HCT116 (cell line): ENCODE data around the gene NUDT14. TPM values are rescaled to one million over a fixed set of nuclear protein-coding genes. Genes with fewer than 3 reads are reported as not detected.

Experiments
- ATAC-seq: fragments of 200-7000 bp; cut with Tn5 transposase; 2 replicates; pipeline ENCODE4 v1.9.1; 2020; ENCODE audit warnings: mild to moderate bottlenecking, moderate library complexity
- BruUV-seq: library from RNA; stranded (reverse); fragments of 400-500 nt; replicated peaks from 2 replicates; lab custom pipeline; 2021; lab: Mats Ljungman, UMichigan
- CTCF ChIA-PET: fragments of 300-600 bp; sonication (Branson Sonifier 250); formaldehyde crosslinking; loops from one replicate; lab custom pipeline; 2021; ENCODE audit warnings: antibody characterized with exemption; lab: Charles Lee
- POLR2A ChIA-PET: fragments of 300-600, 350-600 bp; sonication (Branson Sonifier 250); formaldehyde crosslinking; loops from one replicate; lab custom pipeline; 2021; ENCODE audit warnings: antibody characterized with exemption; lab: Charles Lee
- RAD21 ChIA-PET, 2 experiments: fragments of 300-600 bp; sonication (Branson Sonifier 250); formaldehyde crosslinking; loops; one replicate each; lab custom pipeline; 2023; ENCODE audit warnings: low total read pairs in 2 of 2; ENCODE audit not compliant: uncharacterized antibody in 2 of 2, unreplicated experiment in 2 of 2, low non-redundant PET in 1 of 2; lab: Charles Lee
- DNase-seq: peaks from one replicate; pipeline ENCODE4 v3.0.0-alpha.2; 2010; ENCODE audit warnings: low read depth, low spot score
- H2AFZ ChIP-seq: fragments of 200-600 bp; shearing (Covaris generic), sonication (generic); 2 replicates; pipeline ENCODE4 v1.6.1; 2017; ENCODE audit warnings: low read depth, mixed run types, mixed read lengths, antibody characterized with exemption, low read length; ENCODE audit not compliant: poor library complexity, severe bottlenecking
- H3K27ac ChIP-seq: 2 replicates; pipeline ENCODE4 v1.5.1; 2012; ENCODE audit warnings: low read depth, low read length
- H3K27me3 ChIP-seq: fragments of 200-600 bp; sonication (generic); 2 replicates; pipeline ENCODE4 v1.6.1; 2016; ENCODE audit warnings: mixed run types, low read length, mixed read lengths; ENCODE audit not compliant: insufficient read depth
- H3K36me3 ChIP-seq, 2 experiments: fragments of 200-500 bp in 1 of 2; fragments of 200-600 bp in 1 of 2; sonication (Bioruptor generic) in 1 of 2; sonication (generic) in 1 of 2; 2 replicates each; pipeline versions ENCODE4 v1.5.1 to v1.6.1; 2014 to 2016; ENCODE audit warnings: low read length in 2 of 2, inconsistent platforms in 1 of 2, mixed read lengths in 1 of 2, mixed run types in 1 of 2; ENCODE audit not compliant: insufficient read depth in 2 of 2, control insufficient read depth in 1 of 2
- H3K4me1 ChIP-seq, 2 experiments: fragments of 200-600 bp in 1 of 2; sonication (generic) in 1 of 2; 2 replicates each; pipeline versions ENCODE4 v1.5.1 to v1.6.1; 2012 to 2017; ENCODE audit warnings: low read length in 2 of 2, inconsistent platforms in 1 of 2, mild to moderate bottlenecking in 1 of 2, mixed read lengths in 1 of 2, mixed run types in 1 of 2, moderate library complexity in 1 of 2; ENCODE audit not compliant: insufficient read depth in 2 of 2, control insufficient read depth in 1 of 2
- H3K4me2 ChIP-seq: fragments of 200-600 bp; sonication (generic); 2 replicates; pipeline ENCODE4 v1.6.1; 2017; ENCODE audit warnings: mixed run types, low read length, mixed read lengths
- H3K4me3 ChIP-seq, 2 experiments: fragments of 200-600 bp in 1 of 2; sonication (generic) in 1 of 2; replicated peaks in 1 of 2; 2 replicates each; pipeline ENCODE4 v1.5.1; 2011 to 2016; ENCODE audit warnings: low read length in 2 of 2, control low read depth in 1 of 2, low read depth in 1 of 2, mild to moderate bottlenecking in 1 of 2, mixed read lengths in 1 of 2, mixed run types in 1 of 2
- H3K79me2 ChIP-seq: fragments of 200-600 bp; sonication (generic); 2 replicates; pipeline ENCODE4 v1.6.1; 2017; ENCODE audit warnings: mild to moderate bottlenecking, mixed run types, low read length, moderate library complexity, mixed read lengths; ENCODE audit not compliant: insufficient read depth
- H3K9ac ChIP-seq: fragments of 200-600 bp; sonication (generic); 2 replicates; pipeline ENCODE4 v1.6.1; 2016; ENCODE audit warnings: low read length, mixed read lengths
- H3K9me2 ChIP-seq: fragments of 200-600 bp; sonication (generic), shearing (Covaris generic); 2 replicates; pipeline ENCODE4 v1.6.1; 2017; ENCODE audit warnings: mixed run types, mild to moderate bottlenecking, moderate library complexity; ENCODE audit not compliant: insufficient read depth
- H3K9me3 ChIP-seq, 2 experiments: fragments of 200-500 bp in 1 of 2; fragments of 200-600 bp in 1 of 2; sonication (Bioruptor generic) in 1 of 2; sonication (generic) in 1 of 2; 2 replicates each; pipeline ENCODE4 v1.6.1; 2014 to 2017; ENCODE audit warnings: low read length in 2 of 2, mixed read lengths in 2 of 2, inconsistent platforms in 1 of 2, low read depth in 1 of 2, mild to moderate bottlenecking in 1 of 2, mixed run types in 1 of 2, moderate library complexity in 1 of 2; ENCODE audit not compliant: control insufficient read depth in 1 of 2, insufficient read depth in 1 of 2
- H4K20me1 ChIP-seq: fragments of 200-600 bp; sonication (generic), shearing (Covaris generic); 2 replicates; pipeline ENCODE4 v1.6.1; 2017; ENCODE audit warnings: mixed run types, mild to moderate bottlenecking, moderate library complexity; ENCODE audit not compliant: insufficient read depth
- ATF3 ChIP-seq: IDR thresholded peaks from 2 replicates; pipeline ENCODE4 v1.6.1; 2012
- CBX3 ChIP-seq: IDR thresholded peaks from 2 replicates; pipeline ENCODE4 v1.6.1; 2012; ENCODE audit warnings: low read depth
- CEBPB ChIP-seq: IDR thresholded peaks from 2 replicates; pipeline ENCODE4 v1.6.1; 2012; ENCODE audit warnings: low read depth
- CTCF ChIP-seq, 3 experiments: fragments of 200-600 bp in 1 of 3; sonication (generic) in 1 of 3; IDR thresholded peaks in 2 of 3; conservative IDR thresholded peaks in 1 of 3; 2 replicates each; pipeline ENCODE4 v1.5.1; 2012 to 2017; ENCODE audit warnings: low read depth in 2 of 3, low read length in 2 of 3, antibody characterized with exemption in 1 of 3, borderline replicate concordance in 1 of 3, control low read depth in 1 of 3, mild to moderate bottlenecking in 1 of 3, mixed read lengths in 1 of 3, mixed run types in 1 of 3, moderate library complexity in 1 of 3; ENCODE audit not compliant: insufficient read depth in 1 of 3
- ELF1 ChIP-seq: IDR thresholded peaks from 2 replicates; pipeline ENCODE4 v1.6.1; 2012; ENCODE audit warnings: low read depth, borderline replicate concordance
- EZH2 ChIP-seq: fragments of 200-600 bp; sonication (generic); IDR thresholded peaks from 2 replicates; pipeline ENCODE4 v1.6.1; 2017; ENCODE audit warnings: antibody characterized with exemption, mixed run types
- EZH2phosphoT487 ChIP-seq: fragments of 200-600 bp; IDR thresholded peaks from 2 replicates; pipeline ENCODE4 v1.6.1; 2018; ENCODE audit warnings: antibody characterized with exemption, borderline replicate concordance
- JUND ChIP-seq: IDR thresholded peaks from 2 replicates; pipeline ENCODE4 v1.6.1; 2012
- MAX ChIP-seq: IDR thresholded peaks from 2 replicates; pipeline ENCODE4 v1.6.1; 2012
- POLR2A ChIP-seq: IDR thresholded peaks from 2 replicates; pipeline ENCODE4 v1.7.0; 2011; ENCODE audit warnings: borderline replicate concordance; ENCODE audit not compliant: insufficient read depth, insufficient read length; ENCODE audit errors: extremely low read depth
- RAD21 ChIP-seq: IDR thresholded peaks from 2 replicates; pipeline ENCODE4 v1.6.1; 2012; ENCODE audit warnings: low read depth, mild to moderate bottlenecking
- REST ChIP-seq: IDR thresholded peaks from 2 replicates; pipeline ENCODE4 v1.6.1; 2012; ENCODE audit warnings: low read depth
- SIN3A ChIP-seq: IDR thresholded peaks from 2 replicates; pipeline ENCODE4 v1.6.1; 2012; ENCODE audit warnings: low read depth
- SP1 ChIP-seq: IDR thresholded peaks from 2 replicates; pipeline ENCODE4 v1.6.1; 2012; ENCODE audit warnings: low read depth
- SRF ChIP-seq: IDR thresholded peaks from 2 replicates; pipeline ENCODE4 v1.6.1; 2012; ENCODE audit warnings: low read depth
- TCF7L2 ChIP-seq: IDR thresholded peaks from 2 replicates; pipeline ENCODE4 v1.7.0; 2011; ENCODE audit warnings: borderline replicate concordance, inconsistent platforms; ENCODE audit not compliant: insufficient read depth, insufficient read length; ENCODE audit errors: extremely low read depth
- YY1 ChIP-seq: IDR thresholded peaks from 2 replicates; pipeline ENCODE4 v1.6.1; 2011; ENCODE audit warnings: low read length, low read depth, moderate library complexity, mild to moderate bottlenecking; ENCODE audit not compliant: insufficient replicate concordance; ENCODE audit errors: extremely low read depth
- ZBTB33 ChIP-seq: IDR thresholded peaks from 2 replicates; pipeline ENCODE4 v1.6.1; 2011; ENCODE audit warnings: mild to moderate bottlenecking, low read length, moderate library complexity; ENCODE audit not compliant: insufficient replicate concordance; ENCODE audit errors: extremely low read depth
- ZFX ChIP-seq: fragments of 450-650 bp; IDR thresholded peaks from 2 replicates; pipeline ENCODE4 v1.6.1; 2017
- ZNF274 ChIP-seq: fragments of 200-500 bp; sonication (Bioruptor generic); IDR thresholded peaks from 2 replicates; pipeline ENCODE4 v1.6.1; 2014; ENCODE audit warnings: mild to moderate bottlenecking, low read depth, low read length, inconsistent platforms
- intact Hi-C: fragments of 100-400 bp; cut with micrococcal nuclease; formaldehyde crosslinking; loops from 2 replicates; pipeline ENCODE4 v1.10.0; 2022
- total RNA-seq: library from RNA; stranded (reverse); gene quantifications from one replicate; pipeline ENCODE4 v1.2.1, GENCODE V29; 2021; ENCODE audit not compliant: unreplicated experiment

The NUDT14 gene
- total RNA-seq, 1 experiment from 2014 or later = 56.1 TPM

- BruUV-seq = no TSS peak
- CTCF ChIA-PET = no interaction called here
- peaks cover 7 to 10% of the 10 kb centered on the region in 2 experiments; a peak in 3 of 4 replicates for H3K36me3 ChIP-seq
Observed at GRCh38 chr14:105219753-105220152, 38.6 kb upstream of the NUDT14 start.

More at GRCh38 chr14:105219753-105220152, 38.6 kb upstream of the NUDT14 start:
- Histone ChIP-seq H3K9me3 (no peaks in the 10 kb centered on the region), H3K4me2 (no peak overlapping the region), H3K4me3 (no peak overlapping the region), H3K9me2 (no peaks in the 10 kb centered on the region), H3K27me3 (no peaks in the 10 kb centered on the region), H3K79me2 (no peaks in the 10 kb centered on the region), H3K9ac (no peak overlapping the region), H4K20me1 (no peaks in the 10 kb centered on the region), H3K4me1 (no peaks in the 10 kb centered on the region), H3K27ac (no peak overlapping the region), H2AFZ (no peak overlapping the region)
- ChIA-PET RAD21 (no interaction called here), POLR2A (no interaction called here)
- DNase-seq = no peak
- intact Hi-C loops = no loop called here
- no peak for ATAC-seq
- TF ChIP-seq CEBPB (no peak), TCF7L2 (no peak), SIN3A (no peak), ZFX (no peak), ATF3 (no peak), CTCF (IDR thresholded peaks at IDR 0.05 in 2 of 3, conservative IDR thresholded peaks at IDR 0.05 in 1 of 3; ENCODE audit: borderline replicate concordance in 1 of 3, insufficient read depth in 1 of 3, low read depth in 2 of 3, low read length in 2 of 3) (no peak), ZNF274 (no peak), SRF (no peak), CBX3 (no peak), YY1 (no peak), SP1 (no peak), ELF1 (no peak), REST (no peak), POLR2A (no peak), ZBTB33 (no peak), EZH2 (no peak), JUND (no peak), RAD21 (no peak), MAX (no peak), EZH2phosphoT487 (no peak)
